DND-41 (cell line): ENCODE data around the gene SNF8.
"Not testable (repeated sequence)": the region's sequence is repeated elsewhere in the genome, so short reads cannot be mapped to it uniquely, and the experiment has no call there.

ENCODE experiments used
- ATAC-seq: fragments of 200-7000 bp; cut with Tn5 transposase; 3 replicates; pipeline ENCODE4 v1.9.1; 2021; ENCODE audit warnings: low read depth; ENCODE audit not compliant: insufficient read depth
- DNase-seq: peaks from one replicate; pipeline ENCODE4 v3.0.0-alpha.2; 2020
- H2AFZ ChIP-seq: 2 replicates; pipeline ENCODE4 v1.6.0; 2012; ENCODE audit warnings: low read depth, low read length
- H3K27ac ChIP-seq: 2 replicates; pipeline ENCODE4 v1.5.1; 2012; ENCODE audit warnings: low read length, inconsistent platforms
- H3K27me3 ChIP-seq: fragments of 200-600 bp; sonication (generic); 2 replicates; pipeline ENCODE4 v1.6.0; 2012; ENCODE audit warnings: low read length, mild to moderate bottlenecking, inconsistent platforms; ENCODE audit not compliant: insufficient read depth, poor library complexity
- H3K36me3 ChIP-seq: 2 replicates; pipeline ENCODE4 v1.5.1; 2012; ENCODE audit warnings: low read length, inconsistent platforms; ENCODE audit not compliant: insufficient read depth
- H3K4me1 ChIP-seq: 2 replicates; pipeline ENCODE4 v1.5.1; 2012; ENCODE audit warnings: mild to moderate bottlenecking, low read length; ENCODE audit not compliant: insufficient read depth
- H3K4me2 ChIP-seq: 2 replicates; pipeline ENCODE4 v1.6.0; 2012; ENCODE audit warnings: mild to moderate bottlenecking, moderate library complexity, low read length, inconsistent platforms; ENCODE audit not compliant: insufficient read depth
- H3K4me3 ChIP-seq, 2 experiments: fragments of 200-600 bp in 1 of 2; shearing (Covaris generic) in 1 of 2; 2 replicates each; pipeline ENCODE4 v1.5.1; 2012 to 2016; ENCODE audit warnings: inconsistent platforms in 2 of 2, low read length in 2 of 2, mild to moderate bottlenecking in 2 of 2, low read depth in 1 of 2, moderate library complexity in 1 of 2
- H3K79me2 ChIP-seq: 2 replicates; pipeline ENCODE4 v1.6.0; 2012; ENCODE audit warnings: low read length, inconsistent platforms; ENCODE audit not compliant: insufficient read depth
- H3K9ac ChIP-seq: 2 replicates; pipeline ENCODE4 v1.6.0; 2012; ENCODE audit warnings: low read depth, mild to moderate bottlenecking, inconsistent platforms, low read length, moderate library complexity
- H3K9me3 ChIP-seq: 2 replicates; pipeline ENCODE4 v1.5.1; 2012; ENCODE audit warnings: low read length, moderate library complexity, mild to moderate bottlenecking, inconsistent platforms; ENCODE audit not compliant: insufficient read depth, severe bottlenecking
- H4K20me1 ChIP-seq: 2 replicates; pipeline ENCODE4 v1.6.0; 2012; ENCODE audit warnings: low read length; ENCODE audit not compliant: insufficient read depth
- EZH2 ChIP-seq: IDR thresholded peaks from 3 replicates; pipeline ENCODE4 v1.6.1; 2012; ENCODE audit warnings: borderline replicate concordance, low read depth, mild to moderate bottlenecking, moderate library complexity, low read length, inconsistent platforms; ENCODE audit not compliant: severe bottlenecking
- TF ChIP-seq, protein P1 (sequence below): IDR thresholded peaks from 2 replicates; pipeline ENCODE4 v1.5.1; 2012; ENCODE audit warnings: borderline replicate concordance, low read length, moderate library complexity, mild to moderate bottlenecking; ENCODE audit not compliant: poor library complexity, severe bottlenecking; ENCODE audit errors: extremely low read depth

Gene SNF8

DNA sequence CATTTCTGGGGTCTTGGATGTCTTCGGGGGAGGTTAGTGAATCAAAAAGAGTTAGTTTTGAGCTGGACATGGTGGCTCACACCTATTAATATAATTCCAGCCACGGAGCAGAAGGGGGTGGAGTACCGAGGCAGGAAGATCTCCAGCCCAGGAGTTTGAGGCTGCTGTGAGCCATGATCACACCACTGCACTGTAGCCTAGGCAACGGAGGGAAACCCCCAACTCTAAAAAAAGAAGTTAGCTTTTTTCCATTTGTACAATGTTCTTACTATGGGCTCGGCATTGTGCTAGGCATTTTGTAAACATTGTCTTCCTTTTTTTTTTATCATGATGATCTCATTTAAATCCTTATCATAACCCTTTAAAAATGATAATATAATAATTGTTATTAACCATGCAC lies 8.3 kb upstream of the SNF8 start:
- H2AFZ ChIP-seq, result no peak overlapping the region
- H3K9me3 ChIP-seq, result no peaks in the 10 kb centered on the region
- no peak for ATAC-seq
- no peaks in the 10 kb centered on the region for H3K36me3 ChIP-seq
- no peaks in the 10 kb centered on the region for H3K79me2 ChIP-seq
- H3K4me1 ChIP-seq, result no peaks in the 10 kb centered on the region
- H3K4me3 ChIP-seq, result no peak overlapping the region
- H3K4me2 ChIP-seq, result no peak overlapping the region
- H3K9ac ChIP-seq, result no peak overlapping the region
- no peaks in the 10 kb centered on the region for H3K27me3 ChIP-seq
- DNase-seq, result no peak
- H4K20me1 ChIP-seq, result no peaks in the 10 kb centered on the region
- TF ChIP-seq, protein P1, sequence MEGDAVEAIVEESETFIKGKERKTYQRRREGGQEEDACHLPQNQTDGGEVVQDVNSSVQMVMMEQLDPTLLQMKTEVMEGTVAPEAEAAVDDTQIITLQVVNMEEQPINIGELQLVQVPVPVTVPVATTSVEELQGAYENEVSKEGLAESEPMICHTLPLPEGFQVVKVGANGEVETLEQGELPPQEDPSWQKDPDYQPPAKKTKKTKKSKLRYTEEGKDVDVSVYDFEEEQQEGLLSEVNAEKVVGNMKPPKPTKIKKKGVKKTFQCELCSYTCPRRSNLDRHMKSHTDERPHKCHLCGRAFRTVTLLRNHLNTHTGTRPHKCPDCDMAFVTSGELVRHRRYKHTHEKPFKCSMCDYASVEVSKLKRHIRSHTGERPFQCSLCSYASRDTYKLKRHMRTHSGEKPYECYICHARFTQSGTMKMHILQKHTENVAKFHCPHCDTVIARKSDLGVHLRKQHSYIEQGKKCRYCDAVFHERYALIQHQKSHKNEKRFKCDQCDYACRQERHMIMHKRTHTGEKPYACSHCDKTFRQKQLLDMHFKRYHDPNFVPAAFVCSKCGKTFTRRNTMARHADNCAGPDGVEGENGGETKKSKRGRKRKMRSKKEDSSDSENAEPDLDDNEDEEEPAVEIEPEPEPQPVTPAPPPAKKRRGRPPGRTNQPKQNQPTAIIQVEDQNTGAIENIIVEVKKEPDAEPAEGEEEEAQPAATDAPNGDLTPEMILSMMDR, result no peak
- TF ChIP-seq EZH2, result no peak
- no peak overlapping the region for H3K27ac ChIP-seq

DNA sequence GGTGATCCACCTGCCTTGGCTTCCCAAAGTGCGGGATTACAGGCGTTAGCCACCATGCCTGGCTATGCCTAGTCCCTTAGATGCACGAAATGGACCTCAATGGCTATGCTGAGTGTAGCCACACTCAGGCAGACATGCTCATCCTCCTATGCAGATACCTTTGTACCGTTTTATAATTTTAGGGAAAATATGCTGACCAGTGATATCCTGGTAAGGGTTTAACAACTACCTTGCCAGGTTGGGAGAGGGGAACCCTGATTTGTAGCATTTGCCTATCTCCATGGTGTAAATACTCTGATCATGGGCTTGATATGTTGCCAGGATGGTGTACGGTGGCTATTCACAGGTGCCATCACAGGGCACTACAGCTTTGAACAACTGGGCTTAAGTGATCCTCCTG lies 6.9 kb upstream of the SNF8 start:
- ATAC-seq (no peak), DNase-seq (no peak)
- Histone ChIP-seq H2AFZ (no peak overlapping the region), H3K9ac (no peak overlapping the region), H3K27me3 (no peaks in the 10 kb centered on the region), H3K27ac (no peak overlapping the region), H3K4me2 (no peak overlapping the region), H3K79me2 (no peaks in the 10 kb centered on the region), H3K36me3 (no peaks in the 10 kb centered on the region), H3K4me1 (no peaks in the 10 kb centered on the region), H4K20me1 (no peaks in the 10 kb centered on the region), H3K9me3 (no peaks in the 10 kb centered on the region), H3K4me3 (no peak overlapping the region)
- TF ChIP-seq, protein P1, result no peak
- TF ChIP-seq EZH2, result no peak

DNA sequence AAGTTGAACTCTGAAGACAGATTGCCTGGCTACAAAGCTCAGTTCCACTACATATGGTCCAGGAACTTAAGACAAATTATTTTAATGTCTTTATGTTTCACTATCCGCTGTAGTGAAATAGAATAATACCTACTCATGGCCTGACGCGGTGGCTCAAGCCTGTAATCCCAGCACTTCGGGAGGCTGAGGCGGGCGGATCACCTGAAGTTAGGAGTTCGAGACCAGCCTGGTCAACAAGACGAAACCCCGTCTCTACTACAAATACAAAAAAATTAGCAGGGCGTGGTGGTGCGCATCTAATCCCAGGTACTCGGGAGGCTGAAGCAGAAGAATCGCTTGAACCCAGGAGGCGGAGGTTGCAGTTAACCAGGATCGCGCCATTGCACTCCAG lies 614 bp upstream of the SNF8 start:
- H3K4me2 ChIP-seq, result peak overlapping the region; percentile 72
- H3K9me3 ChIP-seq, H4K20me1 ChIP-seq, H3K27me3 ChIP-seq, DNase-seq, ATAC-seq: not testable (repeated sequence)
- H2AFZ ChIP-seq, result peak overlapping the region; percentile 96
- H3K27ac ChIP-seq, result peak overlapping the region; percentile 92
- H3K9ac ChIP-seq, result peak overlapping the region; percentile 72
- peaks cover 31% of the 10 kb centered on the region for H3K4me1 ChIP-seq
- H3K36me3 ChIP-seq, result peaks cover 16% of the 10 kb centered on the region
- peaks cover 30% of the 10 kb centered on the region for H3K79me2 ChIP-seq
- peak overlapping the region; percentile 86 to 97; a peak in 3 of 4 replicates for H3K4me3 ChIP-seq

DNA sequence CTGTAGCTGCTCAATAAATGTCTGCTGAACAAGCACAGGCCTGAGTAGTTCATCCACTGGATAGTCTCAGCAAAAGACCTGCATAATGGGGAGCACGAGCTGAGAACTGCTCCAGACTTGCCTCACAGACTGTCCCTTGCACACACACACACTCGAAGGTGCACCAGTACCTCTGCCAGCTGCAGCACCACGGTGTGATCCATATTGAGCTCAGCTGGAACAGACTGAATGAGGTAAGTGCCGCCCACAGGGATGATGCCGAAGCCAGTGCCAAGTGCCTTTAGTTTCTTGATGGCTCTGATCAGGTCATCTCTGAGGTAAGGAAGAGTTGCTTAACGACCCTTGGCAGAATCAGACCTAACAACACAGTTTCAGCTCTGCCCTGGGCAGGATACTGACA lies 11.6 kb downstream of the SNF8 start:
- no peak overlapping the region for H3K4me2 ChIP-seq
- H3K9ac ChIP-seq, result no peak overlapping the region
- no peak overlapping the region for H2AFZ ChIP-seq
- no peak overlapping the region for H3K4me3 ChIP-seq
- peaks cover 86% of the 10 kb centered on the region for H3K36me3 ChIP-seq
- H3K79me2 ChIP-seq, result no peaks in the 10 kb centered on the region
- no peak for ATAC-seq
- TF ChIP-seq EZH2, result no peak
- TF ChIP-seq, protein P1, result no peak
- H3K4me1 ChIP-seq, result no peaks in the 10 kb centered on the region
- H3K27ac ChIP-seq, result no peak overlapping the region
- H3K9me3 ChIP-seq, result no peaks in the 10 kb centered on the region
- H4K20me1 ChIP-seq, result peaks cover 19% of the 10 kb centered on the region; the same call in 1 of the 2 replicates
- DNase-seq, result no peak
- H3K27me3 ChIP-seq, result no peaks in the 10 kb centered on the region
